Limb (tissue), 2 donors: ENCODE results near the gene TMEM88.
"Not testable (repeated sequence)": the region's sequence is repeated elsewhere in the genome, so short reads cannot be mapped to it uniquely, and the experiment has no call there.

Source experiments
- DNase-seq, 2 donors: peaks; one replicate each; pipeline ENCODE4 v3.0.0-alpha.2; 2016; ENCODE audit errors: extremely low spot score in 2 of 2

The TMEM88 gene

DNA sequence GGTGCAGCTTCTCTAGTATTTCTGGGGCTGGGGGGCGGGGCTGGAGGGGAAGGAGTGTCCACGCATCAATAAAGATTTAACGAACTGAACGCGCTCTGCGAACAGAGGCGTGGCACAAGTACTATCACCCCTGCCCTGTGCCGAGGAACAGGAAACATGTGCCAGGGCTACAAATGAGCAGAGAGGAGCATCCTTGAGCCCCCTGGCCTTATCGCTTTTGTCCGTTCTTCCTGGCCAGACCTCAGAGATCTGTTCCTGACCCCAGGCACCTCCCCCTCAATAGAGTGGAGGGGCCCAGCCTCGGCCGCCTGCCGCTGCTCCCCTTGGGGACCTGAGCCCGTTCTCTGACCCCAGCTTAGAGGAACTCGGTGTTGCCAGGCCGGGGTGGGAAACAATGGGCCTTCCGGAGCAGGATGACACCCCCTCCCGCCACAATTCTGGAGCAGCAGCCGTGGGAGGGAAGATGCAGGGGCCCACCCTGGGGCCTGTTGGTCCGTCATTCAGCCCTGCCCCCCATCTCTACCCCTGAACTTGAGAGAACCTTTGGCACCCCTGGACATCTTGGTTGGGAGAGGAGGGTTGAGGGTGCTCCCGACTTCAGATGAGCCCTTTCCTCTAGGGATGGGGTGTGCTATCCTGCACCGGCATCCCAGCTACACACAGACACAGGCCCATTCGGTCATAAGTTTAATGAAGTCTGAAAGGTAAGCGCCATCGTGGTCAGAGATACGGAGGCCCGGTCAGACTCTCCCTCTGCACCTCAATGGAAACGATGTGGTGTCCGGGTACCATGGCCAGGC lies 1.3 kb downstream of the TMEM88 start:
- peak in 1 of 2 donors; percentile 68 for DNase-seq

GRCh38 chr17:7856811-7857712 lies 2.2 kb downstream of the TMEM88 start, which contains the start of gene NAA38:
Gene NAA38 (minus strand): TSS chr17:7857559. CDS start chr17:7857463, 96 bp downstream.
- peak; percentile 97 to 100 for DNase-seq

DNA sequence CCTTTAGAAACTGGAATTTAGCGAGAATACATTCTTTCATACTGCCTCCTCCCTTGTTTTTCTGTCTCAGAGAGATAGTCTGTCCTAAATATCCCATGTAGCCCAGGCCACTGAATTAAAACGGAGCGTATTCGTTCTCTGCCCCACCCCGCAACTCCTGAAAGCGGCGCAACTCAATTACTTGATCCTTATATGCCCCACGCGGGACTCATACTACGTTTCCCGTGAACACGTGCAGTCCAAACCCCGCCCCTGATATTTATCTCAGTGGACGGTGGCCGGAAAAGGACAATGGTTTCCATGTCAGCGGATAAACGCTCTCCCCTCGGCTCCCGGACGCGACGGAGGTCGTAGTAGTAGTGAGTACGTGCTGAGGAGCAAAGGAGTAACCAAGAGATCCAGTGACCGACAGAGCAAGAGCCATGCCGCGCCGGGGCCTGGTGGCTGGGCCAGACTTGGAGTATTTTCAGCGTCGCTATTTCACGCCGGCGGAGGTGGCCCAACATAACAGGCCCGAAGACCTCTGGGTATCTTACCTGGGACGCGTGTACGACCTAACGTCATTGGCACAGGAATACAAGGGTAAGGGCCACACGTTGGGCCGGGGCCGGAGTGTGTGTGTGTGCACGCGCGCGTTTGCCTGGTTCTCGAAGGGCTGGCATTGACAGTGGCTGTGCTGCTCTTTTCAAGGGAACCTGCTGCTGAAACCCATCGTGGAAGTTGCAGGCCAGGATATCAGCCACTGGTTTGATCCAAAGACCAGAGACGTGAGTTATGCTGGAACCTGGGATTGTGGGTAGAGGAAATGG lies 3.1 kb downstream of the TMEM88 start, which contains the start of gene CYB5D1:
Gene CYB5D1, plus strand, starts transcription at position 291 of the 809 bp plus-strand sequence. Its CDS starts 132 bp downstream, at position 423.
- peak; percentile 92 to 96 for DNase-seq

GRCh38 chr17:7858522-7858810 lies 3.6 kb downstream of the TMEM88 start:
- DNase-seq, result peak in 1 of 2 donors; percentile 64

GRCh38 chr17:7859028-7859427 lies 4.2 kb downstream of the TMEM88 start:
- no peak for DNase-seq

GRCh38 chr17:7862692-7863437 lies 8.0 kb downstream of the TMEM88 start:
- peak; percentile 48 to 68 for DNase-seq

- DNase-seq, result not testable (repeated sequence)
These were observed 9.5 kb downstream of the TMEM88 start for GRCh38 chr17:7864384-7864783.

- no peak for DNase-seq
These were observed 10.3 kb downstream of the TMEM88 start for GRCh38 chr17:7864995-7865650.

GRCh38 chr17:7867881-7868329 lies 13.0 kb downstream of the TMEM88 start:
- DNase-seq, result no peak

- DNase-seq, result no peak
These were observed 18.2 kb downstream of the TMEM88 start for GRCh38 chr17:7873051-7873450.

- DNase-seq, result no peak
These were observed 21.0 kb downstream of the TMEM88 start for GRCh38 chr17:7875804-7876370.

DNA sequence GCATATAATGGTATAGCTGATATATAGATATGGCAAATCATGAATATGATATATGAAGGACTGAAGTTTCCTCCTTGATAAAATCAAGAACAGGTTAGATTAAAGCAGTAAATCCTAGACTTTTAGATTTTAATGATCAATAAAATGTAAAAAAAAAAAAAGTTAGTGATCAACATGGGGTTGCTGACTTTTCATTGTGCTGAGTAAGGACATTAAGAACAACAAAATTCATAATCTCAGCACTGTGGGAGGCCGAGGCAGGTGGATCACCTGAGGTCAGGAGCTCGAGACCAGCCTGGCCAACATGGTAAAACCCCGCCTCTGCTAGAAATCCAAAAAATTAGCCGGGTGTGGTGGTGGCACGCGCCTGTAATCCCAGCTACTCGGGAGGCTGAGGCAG lies 23.4 kb downstream of the TMEM88 start:
- DNase-seq, result no peak

GRCh38 chr17:7880076-7880868 lies 25.4 kb downstream of the TMEM88 start:
- DNase-seq, result no peak

DNA sequence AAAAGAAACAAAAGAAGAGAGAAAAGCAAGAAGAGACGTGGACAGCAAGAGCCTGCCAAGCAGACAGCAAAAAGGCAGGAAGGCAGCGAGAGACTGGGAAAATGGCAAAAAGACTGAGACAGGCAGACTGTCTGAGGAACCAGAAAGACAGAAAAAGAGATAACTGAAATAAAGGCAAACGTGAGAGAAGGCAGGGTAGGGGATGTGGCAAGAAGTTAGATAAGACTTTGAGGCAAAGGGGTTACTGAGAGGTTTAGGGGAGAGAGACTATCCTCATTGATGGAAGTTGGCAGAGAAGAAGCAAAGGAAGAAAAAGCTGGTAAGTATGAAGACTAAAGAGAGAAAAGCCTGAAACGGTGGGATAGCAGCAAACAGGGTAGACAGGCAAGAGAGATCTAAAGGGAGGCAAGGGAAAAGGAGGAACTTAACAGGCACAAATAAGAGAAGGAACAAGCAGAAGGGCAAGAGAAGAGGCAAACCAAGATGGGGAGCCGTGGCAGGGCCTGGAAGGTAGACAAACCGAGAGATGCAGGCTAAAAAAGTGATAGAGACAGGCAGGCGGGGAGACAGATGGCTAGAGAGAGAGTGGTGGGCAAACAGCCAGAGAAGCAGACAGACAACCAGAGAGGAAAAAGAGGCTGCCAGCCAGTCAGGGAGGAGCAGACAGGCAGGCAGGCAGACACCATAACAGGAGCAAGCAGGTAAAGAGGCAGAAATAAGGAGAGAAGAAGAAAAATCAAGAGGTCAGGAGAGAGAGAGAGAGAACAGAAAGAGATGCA lies 26.6 kb downstream of the TMEM88 start:
- peak in 1 of 2 donors; percentile 21 for DNase-seq

- DNase-seq, result no peak
These were observed 27.2 kb downstream of the TMEM88 start for GRCh38 chr17:7882068-7882467.

DNA sequence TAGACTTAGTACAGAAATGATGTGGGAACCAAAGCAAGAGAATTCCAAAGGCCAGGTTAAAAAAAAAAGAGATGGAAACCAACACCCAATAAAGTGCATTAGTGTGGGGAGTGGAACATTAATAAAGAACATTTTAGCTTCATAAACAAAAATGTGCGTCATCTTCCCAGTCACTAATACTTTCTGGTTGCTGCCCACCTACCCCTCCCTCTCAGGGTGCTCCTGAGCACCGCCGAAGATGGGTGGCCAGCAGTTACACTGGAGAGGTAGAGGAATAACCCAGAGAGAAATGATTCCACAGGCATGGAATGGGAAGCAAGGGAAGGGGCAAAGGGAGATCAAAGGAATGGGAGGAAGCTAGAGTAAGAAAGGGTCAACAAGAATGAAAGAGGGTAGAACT lies 27.8 kb downstream of the TMEM88 start:
- no peak for DNase-seq

DNA sequence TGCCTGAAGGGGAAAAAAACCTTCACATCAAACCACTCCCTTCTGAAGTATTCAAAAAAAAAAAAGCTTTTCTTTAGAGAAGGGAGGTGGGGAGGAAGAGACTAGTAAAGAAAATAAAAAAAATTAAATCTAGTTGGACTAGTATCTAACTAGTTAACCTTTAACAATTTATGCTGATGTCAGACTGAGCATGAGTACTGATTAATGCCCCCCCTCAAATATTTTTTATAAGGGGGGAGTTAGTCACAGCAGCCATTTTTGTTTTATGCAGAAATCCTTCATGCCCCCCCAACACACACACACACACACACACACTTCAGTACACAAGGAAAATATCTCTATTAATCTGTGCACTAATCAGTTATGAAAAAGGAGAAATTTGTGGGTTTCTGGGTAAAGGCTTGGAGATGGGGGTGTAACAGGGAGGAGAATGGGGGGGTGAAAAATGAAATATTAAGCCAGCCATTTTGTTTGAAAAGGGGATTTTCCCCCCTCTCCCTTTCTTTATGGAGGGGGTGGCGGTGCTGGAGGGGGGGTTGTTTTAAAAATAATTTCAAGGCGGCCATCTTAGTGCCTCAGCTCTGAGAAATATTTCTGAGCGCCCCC lies 29.0 kb downstream of the TMEM88 start:
- DNase-seq, result peak; percentile 34 to 57
